ENCODE results near the gene DPEP2.
A peak's percentile ranks its signal among the peaks of the same experiment; 100 is the strongest.

DNA sequence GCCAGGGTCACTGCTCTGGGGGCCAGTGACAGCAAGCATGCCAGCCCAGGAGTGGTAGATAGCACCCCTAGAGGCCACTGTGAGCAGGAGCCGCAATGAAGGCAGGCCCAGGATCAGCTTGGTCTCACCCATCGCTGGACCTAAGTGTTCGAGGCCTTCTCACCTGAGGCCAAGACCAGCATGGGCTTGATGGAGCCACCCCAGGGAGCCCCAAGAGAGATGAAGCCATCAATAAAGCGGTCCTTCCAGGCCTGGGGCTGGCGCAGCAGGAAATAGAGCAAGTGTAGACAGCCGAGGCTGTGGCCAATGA lies 57.1 kb downstream of the DPEP2 start:
- TF ChIP-seq, protein P1, sequence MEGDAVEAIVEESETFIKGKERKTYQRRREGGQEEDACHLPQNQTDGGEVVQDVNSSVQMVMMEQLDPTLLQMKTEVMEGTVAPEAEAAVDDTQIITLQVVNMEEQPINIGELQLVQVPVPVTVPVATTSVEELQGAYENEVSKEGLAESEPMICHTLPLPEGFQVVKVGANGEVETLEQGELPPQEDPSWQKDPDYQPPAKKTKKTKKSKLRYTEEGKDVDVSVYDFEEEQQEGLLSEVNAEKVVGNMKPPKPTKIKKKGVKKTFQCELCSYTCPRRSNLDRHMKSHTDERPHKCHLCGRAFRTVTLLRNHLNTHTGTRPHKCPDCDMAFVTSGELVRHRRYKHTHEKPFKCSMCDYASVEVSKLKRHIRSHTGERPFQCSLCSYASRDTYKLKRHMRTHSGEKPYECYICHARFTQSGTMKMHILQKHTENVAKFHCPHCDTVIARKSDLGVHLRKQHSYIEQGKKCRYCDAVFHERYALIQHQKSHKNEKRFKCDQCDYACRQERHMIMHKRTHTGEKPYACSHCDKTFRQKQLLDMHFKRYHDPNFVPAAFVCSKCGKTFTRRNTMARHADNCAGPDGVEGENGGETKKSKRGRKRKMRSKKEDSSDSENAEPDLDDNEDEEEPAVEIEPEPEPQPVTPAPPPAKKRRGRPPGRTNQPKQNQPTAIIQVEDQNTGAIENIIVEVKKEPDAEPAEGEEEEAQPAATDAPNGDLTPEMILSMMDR (conservative IDR thresholded peaks at IDR 0.05 in 1 of 2, IDR thresholded peaks at IDR 0.05 in 1 of 2; ENCODE audit: extremely low read depth in 1 of 2, insufficient read depth in 1 of 2, low read depth in 1 of 2, low read length in 2 of 2): peak; percentile 78 to 84
- TF ChIP-seq EZH2 (IDR thresholded peaks at IDR 0.05; ENCODE audit: borderline replicate concordance, low read length): no peak

Measured in mammary epithelial cell (primary cell).